ENCODE measurements around the gene MDC1.
"Not testable (repeated sequence)": the region's sequence is repeated elsewhere in the genome, so short reads cannot be mapped to it uniquely, and the experiment has no call there.

MDC1 gene

GRCh38 chr6:30723159-30723842 is 6.2 kb upstream of the MDC1 start:
- FAIRE-seq: not testable (repeated sequence)

- no peak for FAIRE-seq
Measured at GRCh38 chr6:30722280-30723112, 5.4 kb upstream of the MDC1 start.

- not testable (repeated sequence) for FAIRE-seq
Measured at GRCh38 chr6:30722025-30722279, 4.9 kb upstream of the MDC1 start.

GRCh38 chr6:30721198-30722024 is 4.3 kb upstream of the MDC1 start:
- FAIRE-seq: no peak

- no peak for FAIRE-seq
Measured at GRCh38 chr6:30720738-30721197, 3.7 kb upstream of the MDC1 start.

- FAIRE-seq: no peak
Measured at GRCh38 chr6:30719791-30720737, 3.0 kb upstream of the MDC1 start, which contains the start of gene TUBB. Gene TUBB, plus strand, starts transcription at chr6:30720352. Its CDS starts 155 bp downstream, at chr6:30720507.

GRCh38 chr6:30719356-30719755 is 2.3 kb upstream of the MDC1 start:
- FAIRE-seq: no peak

- FAIRE-seq: not testable (repeated sequence)
Measured at GRCh38 chr6:30717845-30718720, 1.0 kb upstream of the MDC1 start.

- FAIRE-seq: no peak
Measured at GRCh38 chr6:30716879-30717128, 277 bp downstream of the MDC1 start.

- FAIRE-seq: no peak
Measured at GRCh38 chr6:30714263-30714662, 2.8 kb downstream of the MDC1 start.

- FAIRE-seq: no peak
Measured at GRCh38 chr6:30712441-30712945, 4.6 kb downstream of the MDC1 start.

GRCh38 chr6:30711758-30712380 is 5.2 kb downstream of the MDC1 start:
- no peak for FAIRE-seq

GRCh38 chr6:30709101-30709868 is 7.8 kb downstream of the MDC1 start:
- FAIRE-seq: no peak

GRCh38 chr6:30707281-30707850 is 9.7 kb downstream of the MDC1 start:
- FAIRE-seq: no peak

- no peak for FAIRE-seq
Measured at GRCh38 chr6:30705620-30706019, 11.5 kb downstream of the MDC1 start.

- FAIRE-seq: no peak
Measured at GRCh38 chr6:30703821-30704220, 13.3 kb downstream of the MDC1 start.

GRCh38 chr6:30703011-30703410 is 14.1 kb downstream of the MDC1 start:
- FAIRE-seq: no peak

GRCh38 chr6:30700340-30700739 is 16.7 kb downstream of the MDC1 start:
- FAIRE-seq: no peak

GRCh38 chr6:30696432-30696831 is 20.6 kb downstream of the MDC1 start:
- FAIRE-seq: no peak

All from colon (tissue), 2 donors.